MM.1S (cell line): ENCODE results near the gene GALC.

Experiments
- CTCF ChIP-seq: fragments of 300-600 bp; sonication (generic); IDR thresholded peaks from 2 replicates; pipeline ENCODE4 v1.5.1; 2016; ENCODE audit warnings: antibody characterized with exemption, low read length, mixed read lengths
- EZH2 ChIP-seq: fragments of 300-600 bp; sonication (generic); optimal IDR thresholded peaks from 2 replicates; pipeline ENCODE3; 2017; ENCODE audit warnings: low read depth, mild to moderate bottlenecking, antibody characterized with exemption, low read length, mixed read lengths
- EZH2phosphoT487 ChIP-seq: fragments of 300-600 bp; sonication (generic); IDR thresholded peaks from 2 replicates; pipeline ENCODE4 v1.6.1; 2018; ENCODE audit warnings: antibody characterized with exemption, low read length

DNA sequence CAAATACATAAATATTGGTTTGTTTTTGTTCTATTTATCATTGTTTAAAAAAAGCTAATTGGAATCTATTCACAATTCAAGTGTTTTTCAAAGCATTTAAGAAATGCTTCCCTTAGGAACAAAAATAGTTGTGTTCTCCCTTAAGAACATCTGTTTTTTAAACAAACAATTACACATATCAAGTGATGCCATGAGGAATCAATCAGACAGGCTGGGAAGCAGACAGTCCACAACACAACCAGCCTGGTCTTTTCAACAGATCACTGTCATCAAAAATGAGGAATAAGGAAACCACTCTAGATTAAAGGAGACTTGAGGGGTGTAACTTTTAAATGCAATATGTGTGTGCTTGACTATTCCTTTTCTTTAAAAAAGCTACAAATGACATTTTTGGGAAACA lies 25.5 kb downstream of the GALC start:
- TF ChIP-seq CTCF (no peak), EZH2 (no peak), EZH2phosphoT487 (no peak)
